Stimulated activated CD4-positive, alpha-beta T cell treated with anti-CD3 and anti-CD28 coated beads, Interleukin-1b, Interleukin-23, amount 100 ng/mL, for 4 hours (primary cell): Measurements from ENCODE around the gene ACSF2.

Source experiments
- DNase-seq, 2 donors: peaks; one replicate each; pipeline ENCODE4 v3.0.0-alpha.2; 2020; ENCODE audit warnings: low read depth in 2 of 2

Gene ACSF2

DNA sequence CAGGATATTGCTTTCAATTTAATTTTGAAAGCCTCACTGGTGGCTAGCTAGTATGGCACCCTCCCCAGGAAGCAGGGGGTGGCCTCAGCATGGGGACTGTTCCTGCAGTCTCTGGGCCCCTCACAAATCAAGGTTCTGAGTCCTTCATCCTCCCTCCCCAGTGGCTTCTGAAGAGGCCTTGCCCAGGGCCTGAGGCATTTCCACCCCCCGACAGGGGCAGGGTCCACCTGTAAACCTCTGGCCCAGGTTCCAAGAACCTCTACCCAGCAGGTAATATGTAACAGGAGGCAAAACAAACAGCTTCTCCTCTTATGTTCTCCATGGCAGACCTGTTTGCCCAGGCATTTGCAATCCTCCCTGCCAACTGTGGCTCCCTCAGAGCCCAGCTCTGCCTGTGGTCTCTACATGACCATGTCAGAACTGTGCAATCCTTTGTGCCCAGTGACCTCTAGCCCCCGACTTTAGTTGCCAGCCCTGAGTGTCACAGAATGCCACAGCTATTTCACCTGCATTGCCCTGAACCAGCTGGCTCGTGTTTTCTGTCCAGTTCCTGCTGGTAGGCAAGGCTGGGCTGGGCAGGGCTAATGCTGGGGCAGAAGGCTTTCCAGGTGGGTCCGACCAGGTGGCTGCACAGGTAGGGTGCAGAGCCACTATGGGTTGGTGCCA lies 14.3 kb downstream of the ACSF2 start:
- no peak for DNase-seq

DNA sequence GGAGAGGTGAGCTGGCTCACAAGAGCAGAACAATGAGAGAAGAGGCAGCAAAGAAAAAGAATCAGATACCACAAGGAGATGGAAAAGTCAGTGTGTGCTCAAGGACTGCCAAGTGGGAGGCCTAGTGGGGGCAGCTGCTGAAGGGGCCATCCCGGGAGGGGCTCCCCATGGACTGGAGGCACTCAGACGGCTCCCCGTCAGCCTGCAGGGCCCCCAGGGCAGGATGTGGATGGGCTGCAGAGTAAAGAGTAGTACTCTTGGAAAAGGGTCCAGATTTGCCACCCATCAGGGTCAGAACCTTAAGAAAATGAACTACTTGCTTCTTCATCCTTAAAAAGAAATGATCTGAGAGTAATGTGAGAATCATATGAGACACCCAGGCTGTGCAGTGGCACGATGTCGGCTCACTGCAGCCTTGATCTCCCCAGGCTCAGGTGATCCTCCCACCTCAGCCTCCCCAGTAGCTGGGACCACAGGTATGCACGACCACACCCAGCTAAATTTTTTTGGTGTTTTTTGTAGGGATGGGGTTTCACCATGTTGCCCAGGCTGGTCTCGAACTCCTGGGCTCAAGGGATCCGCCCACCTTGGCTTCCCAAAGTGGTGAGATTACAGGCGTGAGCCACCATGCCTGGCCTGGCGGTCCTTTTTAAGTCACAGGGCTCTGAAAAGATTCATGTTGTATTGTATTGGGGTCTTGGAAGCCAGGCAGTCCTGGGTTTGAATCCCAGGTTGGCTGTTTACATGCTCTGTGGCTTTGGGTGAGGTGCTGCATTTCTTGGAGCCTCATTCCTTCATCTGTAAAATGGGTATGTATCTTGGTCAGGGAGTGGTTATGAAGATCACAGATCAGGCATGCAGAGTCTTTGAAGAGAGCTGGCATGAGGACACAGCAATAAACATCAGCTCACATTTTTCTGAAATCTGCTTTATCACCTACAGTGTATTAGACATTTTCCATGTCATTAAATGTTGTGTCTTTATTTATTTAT lies 15.1 kb downstream of the ACSF2 start:
- no peak for DNase-seq

DNA sequence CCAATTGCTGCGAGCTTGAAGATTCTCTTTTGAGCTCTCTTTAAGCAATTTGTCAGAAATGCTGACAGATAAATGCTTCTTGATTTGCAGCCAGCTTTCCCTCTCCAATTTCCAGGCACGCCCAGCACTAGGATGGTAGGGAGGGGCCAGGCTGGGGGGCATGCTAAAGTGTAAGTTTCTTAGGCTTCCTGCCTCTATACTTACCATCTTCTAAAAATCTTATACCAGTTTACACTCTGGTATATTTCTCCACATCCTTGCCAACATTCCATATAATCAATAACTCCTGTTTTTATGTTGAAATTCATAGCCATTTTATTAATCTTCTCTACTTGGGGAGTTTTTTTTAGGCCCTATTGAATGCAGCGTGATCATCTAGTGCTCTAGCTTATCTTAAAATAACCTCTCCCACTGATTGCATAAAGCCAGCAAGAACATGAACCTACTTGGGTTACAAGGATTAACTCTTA lies 17.5 kb downstream of the ACSF2 start:
- no peak for DNase-seq

DNA sequence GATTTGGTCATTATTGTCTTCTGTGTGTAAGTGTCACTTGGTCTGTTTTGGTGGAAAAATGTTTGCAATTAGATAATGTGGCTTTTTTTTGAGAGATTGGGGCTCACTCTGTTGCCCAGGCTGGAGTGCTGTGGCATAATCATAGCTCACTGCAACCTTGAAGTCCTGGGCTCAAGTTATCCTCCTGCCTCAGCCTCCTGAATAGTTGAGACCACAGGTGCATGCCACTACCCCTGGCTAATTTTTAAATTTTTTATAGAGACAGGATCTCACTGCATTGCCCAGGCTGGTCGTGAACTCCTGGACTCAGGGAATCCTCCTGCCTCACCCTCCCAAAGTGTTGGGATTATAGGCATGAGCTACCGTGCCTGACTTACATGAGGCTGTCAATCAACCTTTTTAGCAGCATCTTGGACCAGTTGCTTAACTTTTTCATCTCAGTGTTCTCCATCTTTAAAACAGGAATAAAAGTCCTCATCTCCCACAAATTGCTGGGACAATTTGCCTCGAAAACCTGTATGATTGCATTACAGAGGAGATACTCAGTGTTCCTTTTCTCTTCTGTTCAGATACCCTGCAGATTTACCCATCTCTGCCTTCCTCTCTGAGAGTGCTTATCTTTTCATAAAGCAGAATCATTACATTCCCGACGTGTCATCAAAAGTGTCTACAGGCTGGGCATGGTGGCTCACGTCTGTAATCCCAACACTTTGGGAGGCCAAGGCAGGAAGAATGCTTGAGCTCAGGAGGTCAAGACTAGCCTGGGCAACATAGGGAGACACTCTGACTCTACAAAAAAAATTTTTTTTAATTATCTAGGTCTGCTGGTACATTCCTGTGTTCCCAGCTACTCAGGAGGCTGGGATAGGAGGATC lies 19.1 kb downstream of the ACSF2 start:
- no peak for DNase-seq

DNA sequence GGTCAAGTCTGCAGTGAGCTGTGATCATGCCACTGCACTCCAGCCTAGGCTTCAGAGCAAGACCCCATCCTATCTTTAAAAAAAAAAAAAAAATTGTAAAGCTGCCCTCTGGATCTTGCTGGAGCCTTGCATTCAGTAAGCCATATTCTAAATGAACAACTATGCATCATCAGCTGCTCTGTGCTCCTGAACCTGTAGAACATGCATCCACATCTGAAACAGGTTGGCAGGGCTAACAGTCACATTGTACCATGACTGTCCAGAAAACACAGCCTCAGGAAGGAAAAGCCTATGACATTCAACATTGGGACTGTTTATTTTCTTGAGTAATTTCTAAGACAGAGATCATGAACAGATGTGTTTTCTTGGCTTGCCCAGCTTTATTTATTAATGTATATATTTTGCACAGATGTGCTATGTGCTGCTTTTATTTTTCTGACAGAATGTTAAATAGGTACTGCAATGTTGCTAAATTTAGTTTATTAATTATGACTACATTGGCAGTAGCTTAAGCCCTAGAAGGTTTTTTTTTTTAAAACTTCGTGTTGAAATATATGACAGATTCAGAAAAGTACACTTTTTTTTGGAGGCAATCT lies 19.8 kb downstream of the ACSF2 start:
- no peak for DNase-seq

DNA sequence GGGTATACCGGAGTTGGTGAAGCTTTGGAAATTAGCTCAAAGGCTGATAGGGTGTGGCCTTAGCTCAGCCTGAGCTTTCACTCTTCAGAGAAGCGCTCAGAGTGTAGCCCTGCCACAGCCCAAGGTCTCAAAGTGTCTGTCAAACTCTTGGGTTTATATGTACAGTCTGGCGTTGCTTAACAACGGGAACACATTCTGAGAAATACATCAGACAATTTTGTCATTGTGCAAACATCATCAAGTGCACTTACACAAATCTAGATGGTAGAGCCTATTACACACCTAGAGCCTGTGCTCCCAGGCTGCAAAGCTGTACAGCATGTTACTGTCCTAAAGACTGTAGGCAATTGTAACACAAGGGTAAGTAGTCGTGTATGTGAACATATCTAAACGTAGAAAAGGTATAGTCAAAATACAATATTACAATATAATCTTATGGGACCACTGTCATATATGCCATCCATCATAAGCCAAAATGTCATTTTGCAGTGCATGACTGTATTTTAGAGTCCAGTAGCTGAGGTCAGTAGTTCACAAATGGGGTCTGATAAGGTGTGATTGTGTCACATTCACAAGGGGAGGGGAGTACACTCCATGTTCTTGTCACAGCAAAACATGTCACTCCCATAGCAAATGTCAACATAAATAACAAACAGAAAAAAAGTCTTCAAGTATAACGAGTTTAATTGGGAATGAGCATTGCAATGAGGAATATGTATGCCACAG lies 22.0 kb downstream of the ACSF2 start:
- no peak for DNase-seq

DNA sequence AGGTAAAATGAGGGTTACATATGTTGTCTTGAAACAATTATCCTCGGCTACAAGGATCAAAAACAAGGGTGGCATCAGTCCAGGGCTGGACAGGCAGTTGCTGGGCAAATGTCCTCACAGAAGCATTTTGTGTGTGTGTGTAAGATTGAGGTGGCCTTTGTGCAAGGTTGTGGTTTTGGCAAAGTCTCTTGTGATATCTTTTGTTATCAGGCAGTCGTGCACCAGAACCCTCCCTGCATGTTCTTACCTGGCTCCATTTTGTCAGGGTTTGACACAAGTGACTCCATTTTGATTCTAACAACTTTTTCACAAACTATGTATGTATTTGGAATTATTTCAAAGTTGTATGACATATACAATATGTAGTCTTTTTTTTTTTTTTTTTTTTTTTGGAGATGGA lies 22.6 kb downstream of the ACSF2 start:
- no peak for DNase-seq

DNA sequence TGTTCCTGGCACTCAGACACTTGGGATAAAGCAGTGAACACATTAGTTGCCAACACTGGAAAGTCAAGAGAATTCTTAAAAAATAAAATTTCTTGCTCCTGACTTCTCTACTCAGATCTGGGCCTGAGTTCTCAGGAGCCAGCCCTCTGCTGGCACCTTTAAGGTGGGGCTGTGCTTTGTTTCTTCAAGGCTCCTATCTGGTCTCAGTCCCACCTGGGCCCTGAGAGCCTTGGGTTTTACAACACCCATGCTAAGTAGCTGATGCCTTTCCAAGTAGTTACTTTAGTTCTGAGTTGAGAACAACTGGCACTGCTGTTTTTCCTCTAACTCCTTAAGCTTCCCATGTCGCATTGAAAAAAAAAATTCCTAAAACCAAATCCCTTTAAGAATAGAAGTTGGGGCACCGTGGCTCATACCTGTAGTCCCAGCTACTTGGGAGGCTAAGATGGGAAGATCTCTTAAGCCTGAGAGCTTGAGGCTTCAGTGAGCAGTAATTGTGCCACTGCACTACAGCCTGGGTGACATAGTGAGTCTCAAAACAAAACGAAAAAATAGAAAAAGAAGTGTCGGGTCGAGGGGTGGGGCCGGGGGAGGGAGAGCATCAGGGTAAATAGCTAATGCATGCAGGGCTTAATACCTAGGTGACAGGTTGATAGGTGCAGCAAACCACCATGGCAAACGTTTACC lies 26.1 kb downstream of the ACSF2 start:
- no peak for DNase-seq

DNA sequence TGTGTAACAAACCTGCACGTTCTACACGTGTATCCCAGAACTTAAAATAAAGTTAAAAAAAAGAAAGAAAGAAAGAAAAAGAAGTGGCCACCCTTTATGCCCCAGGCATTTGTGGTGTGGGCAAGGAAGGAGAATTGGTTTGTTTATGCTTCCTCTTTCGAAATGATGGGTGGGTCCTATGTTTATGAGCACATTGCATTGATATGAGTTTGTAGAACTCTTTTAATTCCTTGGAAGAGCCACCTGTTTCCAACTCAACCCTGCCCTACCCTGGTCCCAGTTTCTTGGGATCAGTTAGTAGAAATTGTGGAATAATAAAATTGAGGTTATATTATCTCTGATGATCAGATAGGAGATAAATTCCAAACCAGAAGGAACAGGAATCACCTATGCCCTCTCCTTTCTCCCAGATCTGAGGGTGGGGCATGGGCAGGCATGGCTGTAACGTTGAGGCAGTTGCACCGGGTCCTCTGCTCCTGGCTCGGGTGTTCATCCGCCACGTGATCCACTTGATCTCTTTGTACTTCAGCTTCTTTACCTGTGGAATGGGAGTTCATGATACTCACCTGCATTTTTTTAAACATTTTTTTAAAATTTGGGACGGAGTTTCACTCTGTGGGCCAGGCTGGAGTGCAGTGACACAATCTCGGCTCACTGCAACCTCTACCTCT lies 26.7 kb downstream of the ACSF2 start:
- no peak for DNase-seq

DNA sequence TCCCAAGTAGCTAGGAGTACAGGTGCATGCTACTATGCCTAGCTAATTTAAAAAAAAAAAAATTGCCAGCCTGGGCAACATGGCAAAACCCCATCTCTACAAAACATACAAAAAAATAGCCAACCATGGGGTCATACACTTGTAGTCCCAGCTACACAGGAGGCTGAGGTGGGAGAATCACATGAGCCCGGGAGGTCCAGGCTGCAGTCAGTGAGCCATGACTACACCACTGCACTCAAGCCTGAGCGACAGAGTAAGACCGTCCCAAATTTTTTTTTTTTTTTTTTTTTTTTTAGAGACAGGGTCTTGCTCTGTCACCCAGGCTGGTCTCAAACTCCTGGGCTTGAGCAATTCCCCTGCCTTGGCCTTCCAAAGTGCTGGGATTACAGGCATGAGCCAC lies 27.9 kb downstream of the ACSF2 start:
- DNase-seq, result no peak

DNA sequence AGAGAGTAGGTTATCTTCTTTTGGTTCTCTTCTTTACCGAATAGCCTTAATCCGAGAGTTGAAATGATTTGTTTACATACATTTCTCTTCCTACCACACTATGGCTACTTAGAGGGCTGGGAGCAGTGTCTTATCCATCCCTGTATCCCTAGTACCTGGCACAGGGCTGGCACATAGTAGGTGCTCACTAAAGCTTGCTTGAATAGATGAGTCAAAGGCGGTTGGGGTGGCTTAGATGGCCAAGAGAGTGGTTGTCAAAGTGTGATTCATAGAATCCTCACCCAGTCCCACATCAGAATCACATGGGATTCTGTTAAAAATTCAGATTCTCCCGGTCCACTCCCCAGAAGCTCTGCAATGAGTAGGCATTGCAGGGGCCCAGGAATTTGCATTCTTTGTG lies 31.6 kb downstream of the ACSF2 start:
- no peak for DNase-seq

DNA sequence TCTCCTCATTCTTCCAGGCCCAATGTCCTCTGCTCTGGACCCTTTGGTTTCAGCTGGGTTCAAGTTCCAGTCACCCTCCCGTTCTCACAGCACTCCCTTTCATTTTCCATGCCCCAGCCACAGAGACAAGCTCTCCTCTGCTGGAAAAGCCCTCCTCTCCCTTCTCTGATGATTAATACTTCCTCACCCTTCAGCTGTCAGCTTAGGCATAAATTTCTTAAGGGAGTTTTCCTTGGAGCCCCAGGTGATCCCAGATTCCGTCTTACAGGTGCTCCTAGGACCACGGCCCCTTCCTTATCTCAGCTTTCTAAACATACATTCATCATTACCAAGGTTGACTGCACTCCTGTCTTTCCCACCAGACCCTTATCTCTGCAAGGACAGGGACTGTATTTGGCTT lies 32.3 kb downstream of the ACSF2 start:
- no peak for DNase-seq

DNA sequence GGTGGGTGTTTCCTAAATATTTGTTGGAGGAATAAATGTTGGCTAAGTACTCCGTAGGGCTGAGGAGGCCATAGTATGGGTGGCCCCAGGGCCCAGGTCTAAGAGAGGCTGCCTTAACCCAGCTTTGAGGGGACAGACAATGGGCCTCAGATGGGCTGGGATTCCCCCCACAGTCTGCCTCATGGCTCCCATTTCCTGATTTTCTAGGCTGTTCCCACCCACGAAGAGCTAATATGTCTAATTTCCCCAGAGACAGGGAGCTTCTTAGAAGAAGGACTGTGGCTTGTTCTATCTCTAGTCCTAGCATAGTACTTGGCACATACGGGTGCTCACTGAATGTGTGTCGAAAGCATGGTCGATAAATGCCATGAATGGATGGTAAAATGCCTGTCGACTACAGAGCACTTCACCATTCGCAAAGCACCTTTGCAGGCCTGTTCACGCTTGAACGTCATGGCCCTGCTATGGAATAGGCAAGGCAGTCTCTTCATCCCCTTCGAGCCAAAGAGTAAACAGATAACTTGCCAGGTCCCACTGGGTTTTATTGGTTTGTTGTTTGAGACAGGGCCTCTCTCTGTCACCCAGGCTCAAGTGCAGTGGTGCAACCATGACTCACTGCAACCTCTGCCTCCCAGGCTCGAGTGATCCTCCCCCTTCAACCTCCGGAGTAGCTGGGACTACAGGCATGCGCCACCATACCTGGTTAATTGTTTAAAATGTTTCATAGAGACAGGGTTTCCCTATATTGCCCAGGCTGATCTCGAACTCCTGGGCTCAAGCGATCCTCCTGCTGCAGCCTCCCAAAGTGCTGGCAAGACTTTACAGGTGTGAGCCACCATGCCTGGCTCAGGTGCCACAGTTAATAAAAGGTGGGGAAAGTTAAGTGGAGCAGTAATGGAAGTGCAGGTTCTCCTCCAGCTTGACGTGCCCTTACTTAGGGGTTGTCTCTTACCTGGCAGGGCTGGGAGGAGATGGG lies 33.0 kb downstream of the ACSF2 start:
- DNase-seq, result no peak

DNA sequence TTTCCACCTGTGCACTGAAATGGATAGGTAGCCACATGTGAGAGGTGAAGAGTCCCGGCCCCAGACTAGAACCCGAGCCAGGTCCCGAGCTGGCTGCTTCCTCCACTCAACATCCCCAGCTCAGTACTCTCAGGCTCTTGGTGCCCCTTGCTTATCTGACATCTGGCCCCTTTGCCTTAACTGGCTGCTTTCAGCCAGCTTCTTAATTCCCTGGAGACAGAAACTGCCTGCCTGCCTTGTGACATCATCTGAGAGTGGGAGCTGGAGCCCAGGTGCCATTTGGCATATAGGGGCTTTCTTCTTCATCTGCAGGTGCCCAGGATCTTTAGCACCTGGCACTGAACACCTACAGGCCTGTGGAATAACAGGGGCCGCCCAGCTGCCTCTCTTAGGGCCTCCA lies 33.7 kb downstream of the ACSF2 start:
- no peak for DNase-seq

DNA sequence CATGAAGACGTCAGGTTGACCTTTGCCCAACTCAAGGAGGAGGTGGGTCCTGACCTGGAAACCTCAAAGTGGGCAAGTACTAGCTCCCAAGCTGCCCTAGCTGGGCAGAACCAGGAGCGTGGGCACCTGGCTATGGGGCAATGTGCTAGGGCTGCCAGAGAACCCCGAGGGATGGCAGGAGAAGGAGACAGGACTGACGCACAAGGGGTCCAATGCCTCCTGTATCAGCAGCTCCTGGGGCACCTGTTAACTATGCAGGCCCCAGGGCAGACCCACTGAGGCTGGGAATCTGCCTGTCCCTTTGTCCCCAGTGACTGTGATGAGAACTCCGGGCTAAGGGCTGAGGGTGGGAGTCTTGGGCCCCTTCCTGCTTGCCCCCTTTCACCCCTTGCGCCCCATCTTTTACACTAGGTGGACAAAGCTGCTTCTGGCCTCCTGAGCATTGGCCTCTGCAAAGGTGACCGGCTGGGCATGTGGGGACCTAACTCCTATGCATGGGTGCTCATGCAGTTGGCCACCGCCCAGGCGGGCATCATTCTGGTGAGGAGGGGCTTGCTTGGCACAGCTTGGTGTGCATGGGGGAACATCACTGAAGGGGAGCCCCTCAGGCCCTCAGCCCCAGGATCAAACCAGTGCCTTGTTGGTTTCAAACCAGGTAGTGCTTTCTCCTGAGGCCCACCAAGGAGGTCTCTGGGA lies 35.0 kb downstream of the ACSF2 start:
- no peak for DNase-seq

DNA sequence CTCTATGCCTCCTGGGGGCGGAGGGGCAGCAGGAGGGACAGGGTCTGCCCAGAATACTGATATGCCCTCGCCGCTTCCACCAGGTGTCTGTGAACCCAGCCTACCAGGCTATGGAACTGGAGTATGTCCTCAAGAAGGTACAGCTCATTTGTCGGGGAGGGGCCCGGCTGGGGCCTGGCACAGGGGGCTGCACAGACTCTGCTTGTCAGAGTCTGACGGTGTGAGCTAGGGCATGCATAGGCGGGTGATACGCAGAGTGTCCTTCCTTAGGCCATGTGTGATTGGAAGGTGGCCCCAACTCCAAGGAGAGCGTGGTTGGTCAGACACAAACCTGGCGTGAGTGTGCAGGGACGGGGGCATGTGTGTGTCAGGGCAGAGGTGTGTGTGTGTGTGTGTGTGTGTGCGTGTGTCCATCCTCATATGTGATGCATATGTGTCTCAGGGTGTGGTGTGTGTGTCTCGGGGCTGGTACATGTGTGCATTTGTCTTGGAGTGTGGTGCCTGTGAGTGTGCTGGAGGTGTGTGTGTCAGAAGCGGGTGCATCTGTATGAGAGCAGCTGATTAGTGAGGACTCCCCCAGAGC lies 35.6 kb downstream of the ACSF2 start:
- no peak for DNase-seq

DNA sequence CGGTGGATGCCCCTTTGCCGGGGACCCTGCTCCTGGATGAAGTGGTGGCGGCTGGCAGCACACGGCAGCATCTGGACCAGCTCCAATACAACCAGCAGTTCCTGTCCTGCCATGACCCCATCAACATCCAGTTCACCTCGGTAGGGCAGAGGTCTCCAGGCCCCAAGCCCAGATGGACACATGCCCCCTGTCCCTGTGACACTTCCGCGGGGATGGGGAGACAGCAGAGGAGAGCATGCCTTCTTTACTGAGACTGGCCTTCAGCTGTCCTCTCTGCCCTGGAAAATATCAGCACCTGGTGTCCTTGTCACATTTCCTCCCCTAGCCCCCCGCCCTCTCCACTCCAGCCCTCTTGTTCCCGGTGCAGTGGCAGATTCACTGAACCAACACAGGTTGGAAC lies 36.4 kb downstream of the ACSF2 start:
- no peak for DNase-seq

DNA sequence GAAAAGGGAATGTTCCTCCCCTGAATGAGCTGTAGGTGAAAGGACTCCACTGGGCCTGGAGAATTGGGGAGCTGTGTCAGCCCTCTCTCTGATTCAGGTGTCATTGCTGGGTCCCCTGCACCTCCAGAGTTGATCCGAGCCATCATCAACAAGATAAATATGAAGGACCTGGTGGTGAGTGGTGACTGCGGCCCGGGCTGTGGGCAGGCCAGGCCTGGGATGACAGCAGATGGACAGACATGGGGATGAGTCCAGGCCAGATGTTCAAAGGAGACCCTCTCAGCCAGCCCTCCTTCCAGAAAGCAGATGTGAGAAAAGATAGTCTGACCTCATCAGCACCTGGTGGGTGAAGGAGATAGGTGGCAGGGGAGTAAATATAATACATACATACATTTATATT lies 38.1 kb downstream of the ACSF2 start:
- no peak for DNase-seq
